K562 (cell line): ENCODE measurements around the gene CEP131. TPM values are rescaled to one million over a fixed set of nuclear protein-coding genes. Genes with fewer than 3 reads are reported as not detected.

ENCODE experiments used
- ATAC-seq: fragments of 200-7000 bp; cut with Tn5 transposase; 3 replicates; pipeline ENCODE4 v1.9.1; 2020; ENCODE audit warnings: moderate library complexity
- BruUV-seq: library from RNA; stranded (reverse); fragments of 400-500 nt; replicated peaks from 2 replicates; lab custom pipeline; 2021; lab: Mats Ljungman, UMichigan
- CTCF ChIA-PET: fragments of 300-600 bp; formaldehyde crosslinking; extraction: SDS; loops from one replicate; lab custom pipeline; 2021; ENCODE audit warnings: low intra/inter-chr PET ratio; lab: Yijun Ruan, JAX
- POLR2A ChIA-PET: fragments of 300-600, 350-650 bp; sonication (Branson Sonifier 250); formaldehyde crosslinking; extraction: SDS; loops from one replicate; lab custom pipeline; 2021; ENCODE audit warnings: antibody characterized with exemption, inconsistent platforms; lab: Yijun Ruan, JAX
- DNase-seq, 4 experiments: peaks; one replicate each; pipeline versions ENCODE4 v3.0.0 to v3.0.0-alpha.2; 2011 to 2018; ENCODE audit warnings: low spot score in 3 of 4, mixed read lengths in 3 of 4; ENCODE audit errors: extremely low read depth in 1 of 4
- FAIRE-seq: peaks from 2 replicates; lab custom pipeline; 2011; peaks lifted over from hg19 to GRCh38; lab: Jason Lieb, UNC
- H2AFZ ChIP-seq: 2 replicates; pipeline ENCODE4 v1.6.0; 2011; ENCODE audit warnings: low read depth, low read length, control low read depth, inconsistent platforms
- H3K27ac ChIP-seq: fragments of 200-600 bp; 3 replicates; pipeline ENCODE4 v1.8.0; 2011; ENCODE audit warnings: low read depth, mild to moderate bottlenecking, control low read depth, inconsistent platforms, low read length, moderate library complexity, mixed read lengths; ENCODE audit errors: extremely low read depth
- H3K27me3 ChIP-seq, 2 experiments: fragments of 300-600 bp in 1 of 2; 2 replicates in 1 of 2; 3 replicates in 1 of 2; pipeline versions ENCODE4 v1.6.0 to v1.8.0; 2011; ENCODE audit warnings: inconsistent platforms in 2 of 2, low read length in 2 of 2, mild to moderate bottlenecking in 1 of 2, mixed read lengths in 1 of 2, moderate library complexity in 1 of 2; ENCODE audit not compliant: control insufficient read depth in 2 of 2, insufficient read depth in 2 of 2
- H3K36me3 ChIP-seq: fragments of 300-600 bp; 3 replicates; pipeline ENCODE4 v1.8.0; 2011; ENCODE audit warnings: mild to moderate bottlenecking, low read length, inconsistent platforms; ENCODE audit not compliant: control insufficient read depth, insufficient read depth
- H3K4me1 ChIP-seq, 2 experiments: fragments of 200-600 bp in 1 of 2; replicated peaks in 1 of 2; 2 replicates in 1 of 2; 3 replicates in 1 of 2; pipeline versions ENCODE4 v1.5.1 to v1.8.0; 2011; ENCODE audit warnings: inconsistent platforms in 2 of 2, low read length in 2 of 2, mild to moderate bottlenecking in 1 of 2, mixed read lengths in 1 of 2, moderate library complexity in 1 of 2; ENCODE audit not compliant: control insufficient read depth in 2 of 2, insufficient read depth in 2 of 2
- H3K4me2 ChIP-seq: 2 replicates; pipeline ENCODE4 v1.6.1; 2011; ENCODE audit warnings: low read length, control low read depth, inconsistent platforms, mixed read lengths; ENCODE audit not compliant: insufficient read depth
- H3K4me3 ChIP-seq: fragments of 200-600 bp; sonication (generic), shearing (Covaris generic); 2 replicates; pipeline ENCODE4 v1.5.1; 2016; ENCODE audit warnings: control low read depth, inconsistent platforms
- H3K79me2 ChIP-seq: fragments of 200-600 bp; 3 replicates; pipeline ENCODE4 v1.8.0; 2011; ENCODE audit warnings: low read length, inconsistent platforms; ENCODE audit not compliant: control insufficient read depth, insufficient read depth
- H3K9ac ChIP-seq, 2 experiments: 2 replicates each; pipeline versions ENCODE4 v1.6.0 to v1.6.1; 2011; ENCODE audit warnings: low read depth in 2 of 2, low read length in 2 of 2, control low read depth in 1 of 2, inconsistent platforms in 1 of 2, mild to moderate bottlenecking in 1 of 2, mixed read lengths in 1 of 2; ENCODE audit not compliant: insufficient read depth in 1 of 2
- H3K9me1 ChIP-seq: one replicate; pipeline ENCODE4 v1.6.0; 2011; ENCODE audit warnings: inconsistent platforms, mild to moderate bottlenecking, low read length, moderate library complexity; ENCODE audit not compliant: control insufficient read depth, insufficient read depth
- H3K9me3 ChIP-seq: replicated peaks from 2 replicates; pipeline ENCODE4 v1.5.1; 2011; ENCODE audit warnings: low read depth, low read length, inconsistent platforms; ENCODE audit not compliant: control insufficient read depth, insufficient read depth
- H4K20me1 ChIP-seq: replicated peaks from 2 replicates; pipeline ENCODE4 v1.6.1; 2011; ENCODE audit warnings: low read length, inconsistent platforms, mixed read lengths; ENCODE audit not compliant: control insufficient read depth, insufficient read depth
- CHD2 ChIP-seq: IDR thresholded peaks from 2 replicates; pipeline ENCODE4 v1.6.1; 2011; ENCODE audit warnings: low read depth, low read length
- MGA ChIP-seq: fragments of 450-650 bp; IDR thresholded peaks from 2 replicates; pipeline ENCODE4 v1.6.1; 2016; ENCODE audit warnings: mild to moderate bottlenecking, moderate library complexity
- ZFX ChIP-seq: sonication (generic); formaldehyde crosslinking; IDR thresholded peaks from 2 replicates; pipeline ENCODE4 v1.8.0; 2022; ENCODE audit warnings: mild to moderate bottlenecking, missing genetic modification reagents, moderate library complexity
- WGBS: fragments of 100-300 bp; shearing (Covaris generic); methylation state at CpG from one replicate; pipeline ENCODE4 v1.1.6; 2016; ENCODE audit warnings: low coverage, mixed read lengths; ENCODE audit not compliant: insufficient coverage; ENCODE audit errors: missing lambda C conversion rate; 5-methylcytosine and 5-hydroxymethylcytosine counted together
- in situ Hi-C: fragments of 300-500 bp; cut with MboI; formaldehyde crosslinking; loops from 4 replicates; pipeline ENCODE4 v1.15.0; 2018; ENCODE audit warnings: inconsistent platforms, mixed read lengths
- intact Hi-C: fragments of 100-400 bp; cut with micrococcal nuclease; formaldehyde crosslinking; loops from 2 replicates; pipeline ENCODE4 v1.14.2; 2022
- polyA plus RNA-seq, 8 experiments: library from polyadenylated mRNA; depleted of rRNA in 4 of 8; stranded (reverse) in 5 of 8; unstranded in 3 of 8; fragments of >200 nt; fragmentation: Nextera tagmentation in 2 of 8; fragmentation: Illumina TruSeq in 1 of 8; extraction: Ambion mirVana in 2 of 8; extraction: Trizol in 1 of 8; gene quantifications; 2 replicates each; pipeline versions ENCODE4 v1.2.1 to v1.2.3, GENCODE V29; 2011 to 2014; ENCODE audit warnings: inconsistent platforms in 1 of 8, missing spikeins in 1 of 8
- total RNA-seq, 7 experiments: library from RNA; depleted of rRNA in 6 of 7; stranded (reverse); fragments of >200 nt in 6 of 7; fragmentation: Illumina TruSeq in 2 of 7; extraction: Trizol in 2 of 7; gene quantifications; 2 replicates each; pipeline versions ENCODE4 v1.2.1 to v1.2.3, GENCODE V29; 2011 to 2021; ENCODE audit warnings: low replicate concordance in 1 of 7

Gene CEP131
- total and polyA plus RNA-seq, 9 of the 15 experiments (the other 6 are each of a cell fraction or from before 2014, with no cell fraction given): 0.24 to 21.2 (median 2.3) TPM

DNA sequence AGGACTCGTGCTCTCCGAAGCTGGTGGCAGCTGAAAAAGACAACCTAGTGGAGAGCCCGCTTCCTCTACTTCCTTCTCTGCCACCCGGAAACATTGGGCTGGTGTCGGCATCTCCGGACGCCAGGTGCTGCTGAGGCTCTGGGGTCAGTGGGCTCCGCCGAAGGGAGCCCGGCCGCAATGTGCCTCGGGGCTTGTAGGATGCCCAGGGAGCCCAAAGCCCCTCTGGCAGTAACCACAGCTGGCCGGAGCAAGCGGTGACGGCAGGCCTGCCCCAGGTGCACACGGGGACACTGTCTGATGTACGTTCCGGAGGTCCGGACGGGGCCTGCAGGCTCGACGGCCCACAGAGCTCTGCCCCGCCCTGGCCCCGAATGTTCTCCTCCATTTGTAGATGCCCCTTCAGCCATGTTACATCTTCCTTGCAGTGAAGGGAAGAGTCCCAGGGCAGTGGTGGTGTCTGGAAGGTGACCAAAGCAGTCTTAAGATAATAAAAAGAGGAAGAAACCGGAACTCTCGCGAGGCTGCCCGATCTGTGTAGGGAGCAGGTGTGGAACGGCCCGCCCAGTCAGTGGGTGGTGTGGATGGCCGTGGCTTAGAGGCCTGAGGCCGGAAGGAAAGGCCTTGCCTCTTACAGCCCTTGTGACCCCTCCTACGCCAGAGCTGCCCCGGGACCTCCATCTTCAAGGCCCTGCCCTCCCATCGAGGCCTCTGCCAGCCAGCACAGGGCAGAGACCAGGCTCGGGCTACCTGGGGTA lies 39.0 kb upstream of the CEP131 start:
- no peak overlapping the region for H3K4me3 ChIP-seq
- ChIA-PET POLR2A (interaction anchor here (0.6 kb wide), 1 partner anchor 88 kb away, joined by 3 read pairs; no protein-coding TSS in a partner anchor), CTCF (no interaction called here)
- H3K36me3 ChIP-seq: peaks cover 72% of the 10 kb centered on the region; the same call in 2 of the 3 replicates
- H3K27me3 ChIP-seq: no peaks in the 10 kb centered on the region
- H2AFZ ChIP-seq: no peak overlapping the region
- in situ Hi-C loops (no loop called here), intact Hi-C loops (no loop called here)
- H3K9me1 ChIP-seq: no peaks in the 10 kb centered on the region
- H3K79me2 ChIP-seq: no peaks in the 10 kb centered on the region
- no peak for FAIRE-seq
- H3K27ac ChIP-seq: no peak overlapping the region
- TF ChIP-seq MGA (no peak), ZFX (CRISPR knock-in tag) (peak; percentile 68), CHD2 (peak; percentile 55)
- no peaks in the 10 kb centered on the region; the same call in 1 of the 2 replicates for H4K20me1 ChIP-seq
- 91% methylated on average over 24 of the region's 36 CpGs for WGBS
- no peaks in the 10 kb centered on the region for H3K9me3 ChIP-seq
- H3K4me2 ChIP-seq: no peak overlapping the region
- no peak for DNase-seq
- no TSS peak for BruUV-seq
- ATAC-seq: no peak
- H3K9ac ChIP-seq: peak overlapping the region in 1 of 2 experiments; percentile 14; a peak in 1 of 4 replicates
- H3K4me1 ChIP-seq: peaks cover 0 to 39% of the 10 kb centered on the region in 2 experiments; a peak in 2 of 5 replicates
